Hematopoietic multipotent progenitor cell treated with erythropoietin and hydrocortisone succinate and interleukin-3 and kit ligand, for 6 days (in vitro differentiated cells): ENCODE measurements around the gene TOMM40L.

Experiments used
- DNase-seq: peaks from one replicate; pipeline ENCODE4 v3.0.0-alpha.2; 2015

TOMM40L gene

GRCh38 chr1:161258439-161259344 lies 32.8 kb downstream of the TOMM40L start, which contains the start of gene PCP4L1:
Gene PCP4L1, plus strand, starts transcription at chr1:161258745. Its CDS starts 230 bp downstream, at chr1:161258975.
- DNase-seq, result peak; percentile 68

GRCh38 chr1:161259345-161259702 lies 33.5 kb downstream of the TOMM40L start:
- no peak for DNase-seq

GRCh38 chr1:161259765-161260164 lies 33.9 kb downstream of the TOMM40L start:
- no peak for DNase-seq

- no peak for DNase-seq
Measured at GRCh38 chr1:161260376-161261260, 34.8 kb downstream of the TOMM40L start.

- DNase-seq, result no peak
Measured at GRCh38 chr1:161261261-161262235, 35.7 kb downstream of the TOMM40L start.

- no peak for DNase-seq
Measured at GRCh38 chr1:161265305-161265704, 39.4 kb downstream of the TOMM40L start.

- no peak for DNase-seq
Measured at GRCh38 chr1:161266202-161266601, 40.3 kb downstream of the TOMM40L start.

- no peak for DNase-seq
Measured at GRCh38 chr1:161266836-161267235, 41.0 kb downstream of the TOMM40L start.

GRCh38 chr1:161267321-161267720 lies 41.5 kb downstream of the TOMM40L start:
- DNase-seq, result peak; percentile 56

- no peak for DNase-seq
Measured at GRCh38 chr1:161273402-161273801, 47.5 kb downstream of the TOMM40L start.

GRCh38 chr1:161274874-161275273 lies 49.0 kb downstream of the TOMM40L start:
- no peak for DNase-seq
